NOMO-1 (cell line): ENCODE data around the gene PDE2A.

Experiments
- DNase-seq, 2 experiments: peaks; one replicate each; lab custom pipeline; 2025; ENCODE audit not compliant: unreplicated experiment in 2 of 2; lab: John Stamatoyannopoulos, UW

The PDE2A gene

DNA sequence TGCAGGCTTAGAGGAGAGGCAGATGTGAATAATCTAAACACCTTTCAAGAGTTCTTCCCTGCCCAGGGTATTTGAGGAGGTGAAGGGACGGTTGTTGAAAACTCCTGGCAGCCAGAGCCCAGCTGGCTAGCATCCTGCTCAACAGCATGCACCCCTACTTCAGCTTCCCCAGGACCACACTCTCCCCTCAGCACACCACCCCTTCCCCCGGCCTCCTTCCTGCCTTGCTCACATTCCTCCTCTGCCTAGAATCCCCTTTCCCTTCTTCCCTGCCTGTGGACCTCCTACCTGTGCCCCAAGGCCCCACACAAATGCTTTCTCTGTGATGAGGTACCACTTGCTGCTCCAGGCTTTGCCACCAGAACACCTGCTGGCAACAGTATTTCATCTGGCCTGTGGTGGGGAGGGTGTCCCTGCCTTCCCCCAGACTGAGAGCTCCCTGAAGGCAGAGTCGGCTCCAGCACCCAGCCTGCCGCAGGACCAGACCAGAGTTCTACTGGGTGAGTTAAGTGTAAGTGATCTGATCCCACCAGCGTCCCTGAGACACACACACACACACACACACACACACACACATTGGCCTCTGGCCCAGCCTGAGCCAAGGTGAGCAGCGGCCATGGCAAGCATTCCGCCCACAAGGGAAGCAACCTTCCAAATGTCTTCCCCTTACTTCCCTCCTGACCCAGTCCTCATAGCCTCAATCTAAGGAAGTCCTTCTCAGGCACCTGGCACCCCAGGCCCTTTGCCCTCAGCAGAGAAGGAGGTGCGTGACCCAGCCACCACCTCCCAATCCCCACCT is 79.5 kb downstream of the PDE2A start:
- DNase-seq = no peak

DNA sequence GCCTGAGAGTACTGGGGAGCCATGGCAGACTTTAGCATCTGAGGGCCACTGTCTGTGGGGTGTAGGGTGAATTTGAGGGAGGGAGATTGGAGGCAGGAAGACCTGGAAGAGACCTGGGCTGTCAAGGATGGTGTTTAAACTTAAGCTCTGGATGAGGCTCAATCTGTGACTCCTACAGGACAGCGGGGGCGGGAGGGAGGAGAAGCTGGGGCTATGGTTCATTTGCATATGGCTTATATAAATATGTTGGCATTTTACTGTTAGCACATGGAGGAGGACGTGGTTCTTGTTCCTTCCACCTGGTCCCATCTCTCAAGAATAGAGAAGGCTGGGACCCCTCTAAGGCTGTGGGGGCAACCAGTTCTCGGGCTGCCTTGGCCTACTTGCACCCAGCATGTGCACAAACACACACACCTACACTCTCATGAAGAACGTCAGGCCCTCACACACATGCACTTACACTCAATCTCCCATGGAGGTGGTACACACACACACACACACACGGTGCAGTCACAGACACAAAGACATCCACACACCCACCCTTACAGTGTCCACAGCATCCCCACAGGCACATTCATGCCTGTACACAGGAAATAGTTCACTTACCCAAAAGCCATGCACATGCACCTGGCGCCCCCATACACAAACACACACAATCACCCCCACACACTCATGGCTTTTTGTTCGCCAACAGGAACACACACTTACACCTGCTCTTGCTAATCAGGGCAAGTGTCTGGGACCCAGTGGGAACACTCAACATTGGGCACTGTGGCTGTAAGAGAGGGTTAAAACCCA is 81.3 kb downstream of the PDE2A start:
- no peak for DNase-seq

DNA sequence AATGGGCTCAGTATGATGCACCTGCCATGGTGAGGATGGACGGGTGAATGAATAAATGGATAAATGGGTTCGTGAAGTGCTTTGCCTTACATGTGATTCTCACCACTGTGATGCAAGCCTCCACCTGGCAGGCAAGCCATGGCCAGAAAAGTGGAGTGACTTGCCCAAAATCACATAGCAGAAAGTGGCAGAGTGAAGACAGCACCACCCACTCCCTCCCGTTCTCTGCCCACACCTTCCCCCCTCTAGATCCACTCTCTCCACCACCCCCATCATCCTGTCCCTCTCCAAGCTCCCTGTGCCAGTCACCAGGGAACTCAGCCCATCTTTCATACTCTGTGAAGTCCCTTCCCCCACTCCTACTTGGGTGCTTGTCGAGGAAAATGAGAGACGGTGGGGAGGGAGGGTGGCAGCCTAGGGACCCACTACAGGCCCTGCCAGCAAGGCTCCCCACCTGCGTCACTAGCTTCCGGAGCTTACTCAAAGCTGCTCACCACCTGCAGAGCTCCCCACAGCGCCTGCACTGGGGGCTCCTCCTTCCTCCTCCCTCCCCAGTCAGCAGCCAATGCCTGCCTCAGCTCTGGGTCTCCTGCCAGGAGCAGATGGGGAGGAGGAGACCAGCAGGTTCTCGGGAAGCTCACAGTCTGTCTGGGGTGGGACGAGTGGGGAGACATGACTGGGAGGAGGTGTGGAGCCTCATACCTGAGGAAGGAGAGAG is 82.3 kb downstream of the PDE2A start:
- DNase-seq = no peak

DNA sequence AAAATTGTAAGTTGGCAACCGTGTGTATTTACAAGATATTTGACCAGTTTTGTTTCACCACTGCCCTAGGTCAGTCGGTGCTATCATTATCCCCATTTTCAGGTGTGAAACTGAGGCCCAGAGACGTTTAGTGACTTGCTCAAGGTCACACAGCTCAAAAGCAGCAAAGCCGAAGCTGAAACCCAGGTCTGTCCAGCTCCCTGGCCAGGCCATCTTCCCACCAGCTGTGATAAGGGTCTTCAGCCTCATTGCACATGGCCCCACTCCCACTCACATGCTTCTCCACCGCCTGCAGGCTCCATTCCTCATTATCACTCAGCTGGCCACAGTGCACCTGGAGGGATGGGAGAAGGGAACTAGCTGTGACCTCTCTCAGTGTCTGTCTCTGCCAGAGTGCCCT is 83.2 kb downstream of the PDE2A start:
- no peak for DNase-seq

DNA sequence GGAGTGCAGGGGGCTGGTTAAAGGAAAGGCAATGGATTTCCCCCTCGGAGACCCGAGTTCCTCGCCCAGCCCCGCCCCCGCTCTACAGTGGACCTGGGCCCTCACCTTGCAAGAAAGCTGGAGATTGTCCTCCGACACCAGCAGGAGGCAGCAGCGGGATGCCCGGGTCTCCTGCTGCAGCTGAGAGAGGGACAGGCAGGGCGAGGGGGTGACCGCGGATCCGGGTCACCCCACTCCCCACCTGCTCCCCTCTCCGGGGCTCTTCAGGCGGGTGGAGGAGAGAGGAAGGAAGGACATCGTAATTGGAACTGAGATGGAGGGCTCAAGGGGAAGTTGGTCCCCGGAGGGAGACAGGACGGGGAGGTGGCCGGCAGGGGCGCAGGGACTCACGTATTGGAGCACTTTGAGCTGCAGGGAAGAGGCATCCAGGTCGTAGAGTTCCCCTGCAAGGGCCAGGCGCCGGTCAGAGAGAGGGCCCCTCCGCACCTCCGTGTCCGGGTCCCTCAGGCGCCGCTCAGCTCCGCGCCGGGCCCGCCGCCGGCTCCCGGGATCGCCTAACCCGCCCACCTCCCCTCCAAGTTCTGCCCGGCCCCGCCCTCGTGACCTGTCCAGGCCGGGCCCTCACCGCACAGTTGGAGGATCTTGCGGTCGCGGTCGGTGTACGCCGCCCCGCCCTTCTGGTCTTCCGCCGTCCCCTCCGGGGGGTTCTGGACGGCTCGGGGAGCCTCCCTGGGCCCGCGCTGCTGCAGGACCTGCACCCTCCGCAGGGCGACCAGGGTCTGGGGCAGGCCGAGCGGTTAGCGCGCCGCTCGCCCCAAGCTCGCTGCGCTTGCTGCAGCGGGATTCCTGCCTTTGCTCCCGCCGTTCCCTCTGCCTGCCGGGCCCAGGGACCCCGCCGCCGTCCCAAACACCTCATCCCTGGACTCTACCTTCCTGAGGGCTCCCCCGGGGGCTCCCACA is 84.1 kb downstream of the PDE2A start:
- DNase-seq = peak; percentile 42 to 47

DNA sequence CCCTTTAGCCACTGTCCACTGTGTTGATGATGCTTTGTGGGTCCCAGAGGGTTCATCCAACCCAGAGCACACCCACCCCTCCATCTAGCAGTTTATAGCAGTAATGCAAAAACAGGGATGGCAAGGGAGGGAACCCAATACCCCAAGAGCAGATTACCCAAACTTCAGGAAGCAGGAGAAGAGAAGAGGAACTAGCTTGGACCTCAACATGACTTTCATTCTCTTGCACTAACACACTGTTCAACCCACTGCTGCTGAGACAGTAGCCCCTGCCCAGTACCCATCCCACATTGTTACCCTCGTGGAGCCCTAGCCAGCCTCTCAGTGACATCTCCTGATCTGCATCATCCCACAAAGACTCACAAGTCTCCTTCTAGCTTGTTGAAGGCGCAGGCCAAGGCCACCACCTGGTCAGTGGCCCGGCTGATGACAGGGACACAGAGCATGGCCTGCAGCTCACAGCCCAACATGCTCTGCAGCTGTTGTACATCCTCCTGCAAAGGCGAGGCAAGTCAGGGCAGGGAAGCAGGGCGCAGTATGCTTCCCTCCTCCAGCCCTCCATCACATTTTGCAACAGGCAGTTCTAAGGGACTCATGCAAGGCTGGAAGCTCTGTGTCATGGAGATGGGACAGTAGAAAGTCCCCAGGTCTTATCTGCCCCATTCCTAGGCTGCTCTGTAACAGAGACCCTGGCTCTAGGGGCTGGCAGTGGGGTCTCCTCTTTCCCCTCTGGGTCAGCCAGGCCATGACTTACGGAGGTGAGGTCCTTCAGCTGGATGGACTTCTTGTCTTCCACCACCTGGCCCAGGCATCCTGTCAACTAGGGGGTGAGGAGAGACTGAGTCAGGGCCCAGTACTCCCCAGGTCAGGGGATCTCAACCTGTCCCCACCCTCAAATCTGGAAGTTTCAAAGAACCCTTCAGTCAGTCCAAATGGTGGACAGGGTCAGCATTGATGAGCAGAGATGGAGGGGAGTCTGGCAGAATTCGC is 85.5 kb downstream of the PDE2A start:
- no peak for DNase-seq

DNA sequence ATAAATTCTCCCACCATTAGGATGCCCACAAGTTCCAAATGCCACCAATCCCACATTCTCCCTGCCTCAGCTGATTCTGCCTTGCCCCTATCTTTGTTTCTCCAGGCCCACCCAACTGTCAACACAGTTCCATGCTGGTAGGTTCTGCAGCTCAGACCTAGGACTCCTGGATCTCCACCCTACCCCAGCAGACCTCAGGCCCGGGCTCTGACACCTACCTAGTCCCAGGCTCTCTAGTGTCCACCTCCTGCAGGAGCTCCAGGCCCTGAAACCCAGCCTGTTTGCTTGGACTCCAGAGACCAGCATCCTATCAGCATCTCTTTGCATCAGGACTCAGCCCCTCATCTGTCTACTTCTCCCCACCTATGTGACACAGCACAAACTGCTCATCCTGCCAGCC is 86.5 kb downstream of the PDE2A start:
- no peak for DNase-seq

DNA sequence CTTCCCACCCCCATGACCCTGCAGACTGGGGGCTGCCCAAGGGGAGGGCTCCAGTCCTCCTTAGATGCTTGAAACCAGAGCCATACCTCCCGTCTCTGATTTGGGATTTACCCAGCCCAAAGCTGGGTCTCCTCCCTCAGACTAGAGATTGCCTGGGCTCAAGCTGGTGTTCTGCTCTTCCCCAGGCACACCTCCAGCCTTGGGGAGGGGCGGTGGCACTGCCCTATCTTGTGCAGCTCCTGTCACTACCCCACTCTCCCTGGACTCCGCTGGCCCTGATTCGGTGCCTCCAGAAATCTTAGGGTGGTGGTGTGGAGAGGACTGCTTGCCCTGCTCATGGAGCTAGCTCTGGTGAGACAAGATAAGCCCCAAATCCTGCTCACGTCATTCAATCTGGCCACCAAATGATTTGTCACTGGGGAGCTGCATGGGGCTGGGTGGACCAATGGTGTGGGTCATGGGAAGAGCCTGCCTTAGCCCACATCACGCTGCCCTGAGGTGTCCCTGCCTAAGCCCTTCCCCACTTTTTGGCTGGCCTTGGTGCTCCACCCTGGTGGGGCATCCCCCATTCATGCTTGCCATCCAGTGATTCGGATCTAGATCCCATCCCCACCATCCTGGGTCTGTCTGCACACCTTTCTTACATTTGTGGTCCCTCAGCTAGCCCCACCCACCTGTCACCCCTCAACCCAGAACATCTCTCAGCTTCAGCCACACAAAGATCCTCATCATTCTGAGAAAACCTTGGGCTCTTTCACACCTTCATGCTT is 87.7 kb downstream of the PDE2A start:
- DNase-seq = no peak

DNA sequence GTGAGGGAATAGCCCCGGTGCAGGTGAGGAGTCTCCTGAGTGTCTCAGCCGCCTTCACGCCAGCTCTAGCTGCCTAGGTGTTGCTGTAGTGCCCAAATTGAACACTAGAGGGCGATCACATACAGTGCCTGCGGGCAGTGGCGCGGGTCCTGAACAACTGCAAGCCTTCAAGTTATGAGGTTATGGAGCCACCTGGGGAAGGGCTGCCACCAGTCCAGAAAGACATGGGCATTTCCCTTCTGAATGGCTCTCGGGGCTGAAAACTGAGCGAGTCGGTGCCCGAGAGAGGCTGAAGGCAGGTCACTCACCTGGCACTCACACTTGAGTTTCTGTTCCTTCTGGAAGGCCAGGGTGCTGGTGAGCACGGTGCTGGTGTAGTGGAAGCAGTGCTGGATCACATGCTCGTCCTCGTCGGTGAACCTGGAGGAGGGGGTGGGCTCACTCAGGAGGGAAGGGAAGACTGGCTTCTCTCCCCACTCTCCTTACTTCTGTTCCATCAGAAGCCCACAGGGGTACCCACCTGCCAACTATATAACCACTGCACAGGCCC is 88.4 kb downstream of the PDE2A start:
- peak; percentile 15 to 57 for DNase-seq

DNA sequence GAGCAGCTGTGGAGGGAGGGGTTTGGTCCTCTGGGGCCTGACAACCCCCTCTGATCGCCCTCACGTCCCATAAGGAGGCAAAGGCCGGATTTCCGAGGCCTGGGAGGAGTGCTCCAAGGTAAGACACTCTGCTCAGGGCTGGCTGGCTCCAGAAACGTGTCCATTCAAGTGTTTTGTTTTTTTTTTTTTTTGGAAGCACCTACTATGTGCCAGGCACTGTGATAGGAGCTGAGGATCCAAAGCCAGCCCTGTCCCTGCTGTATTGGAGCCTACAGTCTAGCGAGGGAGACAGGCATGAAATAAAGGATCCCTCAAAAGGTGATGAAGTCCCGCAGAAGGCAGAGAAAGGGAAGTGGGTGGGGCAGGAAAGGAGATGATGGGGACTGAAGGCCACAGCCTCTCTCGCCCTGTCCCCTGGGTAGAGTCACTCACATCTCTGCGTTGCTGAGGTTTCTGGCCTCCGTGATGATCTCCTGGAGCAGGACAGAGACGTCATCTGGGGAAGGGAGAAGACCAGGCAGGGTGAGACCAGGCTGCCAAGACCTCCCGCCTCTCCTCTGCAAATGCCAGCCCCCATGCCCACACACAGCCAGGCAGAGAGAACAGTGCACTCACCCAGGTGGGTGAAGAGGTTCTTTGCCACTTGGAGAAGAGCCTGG is 89.2 kb downstream of the PDE2A start:
- DNase-seq = peak; percentile 6

DNA sequence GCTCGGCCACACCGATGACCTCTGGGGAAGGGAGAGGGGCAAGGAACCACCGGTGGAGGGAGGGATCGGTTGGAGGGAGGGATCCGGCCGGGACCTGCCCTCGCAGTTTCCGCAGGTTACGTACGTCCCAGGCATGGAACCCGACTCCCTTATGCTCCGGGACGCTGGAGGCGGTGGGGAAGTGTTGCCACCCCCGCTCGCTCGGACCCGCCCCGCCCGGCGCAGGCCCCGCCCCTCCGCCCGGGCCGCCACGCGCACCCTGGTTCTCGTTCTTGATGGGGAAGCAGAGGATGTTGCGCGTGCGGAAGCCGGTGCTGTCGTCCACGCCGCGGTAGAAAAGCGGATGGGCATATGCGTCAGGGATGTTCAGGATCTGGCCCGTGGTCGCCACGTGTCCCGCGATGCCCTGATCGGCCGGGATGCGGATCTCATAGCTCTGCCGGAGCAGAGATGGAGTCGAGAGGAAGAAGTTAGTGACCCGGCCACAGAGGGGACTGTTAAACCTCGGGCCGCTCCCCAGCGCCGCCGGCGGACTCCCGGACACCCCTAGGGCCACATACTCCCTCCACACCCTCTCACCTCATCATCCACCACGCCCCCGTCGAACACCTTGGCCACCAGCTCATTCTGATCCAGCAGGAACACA is 89.8 kb downstream of the PDE2A start:
- DNase-seq = peak in 1 of 2 experiments; percentile 25

DNA sequence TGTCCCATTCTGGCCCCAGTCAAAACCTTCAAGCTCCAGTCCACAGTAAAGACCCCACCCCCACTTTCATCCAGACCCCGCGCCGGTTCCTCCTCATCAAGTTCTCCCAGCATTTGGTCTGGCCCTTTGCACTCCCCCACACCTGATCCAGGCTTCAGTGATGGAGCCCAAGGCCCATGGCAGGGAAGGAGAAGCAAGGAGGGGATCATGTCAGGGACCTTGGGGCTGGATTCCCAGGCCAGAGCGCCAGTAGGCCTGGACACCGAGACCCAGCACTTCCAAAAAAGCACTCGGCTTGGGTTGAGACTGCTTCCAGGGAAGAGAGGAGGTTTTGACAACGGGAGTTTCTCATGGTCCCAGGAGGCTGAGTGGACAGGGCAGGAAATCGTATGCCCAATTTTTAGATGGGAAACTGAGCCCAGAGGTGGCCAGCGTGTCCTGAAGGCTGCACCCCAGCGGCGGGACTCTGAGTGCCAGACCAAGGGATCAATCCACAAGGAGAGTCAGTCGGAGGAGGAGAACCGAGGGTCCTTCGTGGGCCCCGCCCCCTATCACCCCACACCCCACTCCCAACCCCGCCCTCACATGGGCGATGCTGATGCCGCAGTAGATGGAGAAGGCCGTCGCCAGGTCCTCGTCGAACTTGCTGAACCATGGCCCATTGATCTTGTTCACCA is 90.5 kb downstream of the PDE2A start:
- DNase-seq = no peak

DNA sequence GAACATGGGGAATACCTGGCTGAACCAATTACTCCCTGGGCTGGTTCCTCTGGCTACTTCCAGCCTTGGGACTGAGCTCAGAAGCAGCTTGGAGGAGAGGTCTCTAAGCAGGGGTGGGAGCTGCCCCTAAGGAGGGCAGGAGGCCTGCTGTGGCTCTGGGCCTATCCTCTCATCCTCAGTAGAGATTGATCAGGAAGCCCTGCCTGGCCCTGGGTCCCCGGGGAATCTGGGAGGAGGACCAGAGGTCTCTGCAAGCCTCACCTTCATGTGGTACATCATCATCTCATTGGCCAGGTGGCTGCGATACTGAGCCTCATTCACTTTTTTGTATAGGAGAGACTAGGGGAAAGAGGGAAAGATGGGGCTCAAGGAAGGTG is 91.1 kb downstream of the PDE2A start:
- no peak for DNase-seq

DNA sequence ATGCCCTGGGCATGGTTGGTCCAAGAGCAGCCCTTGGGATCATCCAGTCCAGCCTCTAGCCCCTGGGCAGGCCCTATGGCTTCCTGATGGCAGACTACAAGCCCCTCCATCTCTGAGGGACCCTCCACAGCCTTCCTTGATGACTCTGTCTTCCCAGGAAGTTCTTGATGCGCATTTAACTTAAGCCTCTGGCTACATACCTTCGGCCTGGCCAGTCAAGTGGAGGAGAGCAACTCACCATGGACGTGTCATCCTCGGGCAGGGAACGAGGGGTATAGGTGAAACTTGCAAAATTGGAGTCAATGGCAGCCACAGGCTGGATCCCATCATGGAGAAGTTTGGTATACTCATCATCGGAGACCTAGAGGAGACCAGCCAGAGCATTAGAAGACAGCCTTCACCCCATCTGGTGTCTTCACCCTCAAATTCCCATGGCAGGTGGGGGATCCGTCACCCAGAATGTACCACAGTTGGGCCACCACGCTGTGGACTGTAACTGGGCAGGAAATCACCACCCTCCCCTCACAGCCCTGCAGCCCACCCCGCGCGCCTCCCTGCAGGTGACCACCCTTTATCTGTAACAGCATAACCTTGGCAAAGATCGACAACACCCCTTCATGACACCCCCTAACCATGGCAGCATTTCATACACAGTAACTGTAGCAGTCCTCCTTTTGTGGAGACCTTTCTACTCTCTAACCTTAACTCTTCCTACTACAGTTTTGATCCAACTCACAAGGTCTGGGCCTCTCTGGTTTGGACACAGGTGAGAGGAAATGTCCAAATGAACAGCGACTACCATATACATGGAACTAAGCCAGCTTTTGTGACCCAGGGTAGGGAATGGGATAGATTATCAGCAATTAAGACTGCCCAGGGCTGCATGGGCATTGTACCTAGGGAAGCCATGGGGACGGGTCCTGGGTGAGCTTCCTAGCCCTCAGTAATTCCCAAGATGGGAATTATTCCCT is 91.7 kb downstream of the PDE2A start:
- DNase-seq = no peak

DNA sequence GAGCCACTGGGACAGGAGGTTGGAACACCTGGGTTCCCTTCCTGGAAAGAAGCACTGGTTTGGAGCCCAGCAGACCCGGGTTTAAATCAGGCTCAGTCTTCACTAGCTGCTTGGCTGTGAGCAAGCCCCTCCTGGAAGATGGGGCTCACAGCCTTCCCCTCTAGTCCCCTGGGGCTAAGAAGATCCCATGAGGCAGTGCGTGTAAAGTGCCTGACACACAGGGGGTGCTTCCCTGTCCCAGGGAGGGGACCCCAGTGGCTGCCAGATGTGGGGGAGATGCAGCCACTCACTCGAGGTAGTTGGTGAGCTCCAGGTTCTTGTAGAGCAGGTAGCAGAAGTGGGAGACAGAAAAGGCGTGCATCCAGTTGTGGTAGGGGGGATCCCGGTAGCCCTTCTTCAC is 93.2 kb downstream of the PDE2A start:
- DNase-seq = no peak

DNA sequence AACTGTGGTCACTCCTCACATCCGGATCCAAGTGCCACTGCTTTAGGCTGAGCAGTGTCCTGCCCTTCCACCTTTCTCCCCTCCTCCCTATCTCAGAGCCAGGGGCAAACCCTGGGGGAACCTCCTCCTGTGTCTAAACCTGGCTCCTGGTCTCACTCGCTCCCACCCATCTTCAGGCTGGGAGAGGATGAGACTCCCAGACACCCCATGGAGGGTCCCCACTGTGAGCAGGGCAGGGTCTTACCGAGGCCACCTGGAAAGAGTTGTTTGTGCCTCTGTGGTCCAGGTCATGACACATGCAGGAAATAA is 93.6 kb downstream of the PDE2A start:
- no peak for DNase-seq
